ENCODE results near the gene B4GALNT1.
"Not testable (repeated sequence)": the region's sequence is repeated elsewhere in the genome, so short reads cannot be mapped to it uniquely, and the experiment has no call there.

B4GALNT1 gene

GRCh38 chr12:57609101-57609780, 23.8 kb downstream of the B4GALNT1 start:
- DNase-seq (ENCODE audit: low spot score): no peak

- no peak for DNase-seq (ENCODE audit: low spot score)
Observed at GRCh38 chr12:57607958-57608663, 24.9 kb downstream of the B4GALNT1 start.

GRCh38 chr12:57606821-57607220, 26.2 kb downstream of the B4GALNT1 start:
- DNase-seq (ENCODE audit: low spot score): no peak

GRCh38 chr12:57606399-57606798, 26.6 kb downstream of the B4GALNT1 start:
- no peak for DNase-seq (ENCODE audit: low spot score)

- no peak for DNase-seq (ENCODE audit: low spot score)
Observed at GRCh38 chr12:57605811-57606311, 27.1 kb downstream of the B4GALNT1 start.

- peak; percentile 67 for DNase-seq (ENCODE audit: low spot score)
Observed at GRCh38 chr12:57604992-57605810, 27.8 kb downstream of the B4GALNT1 start.

- peak; percentile 73 for DNase-seq (ENCODE audit: low spot score)
Observed at GRCh38 chr12:57604454-57604991, 28.5 kb downstream of the B4GALNT1 start, which contains the start of gene DTX3. DTX3 (plus strand) TSS chr12:57604824; CDS start chr12:57606518, 1,694 bp downstream.

- peak; percentile 54 for DNase-seq (ENCODE audit: low spot score)
Observed at GRCh38 chr12:57603815-57604453, 29.1 kb downstream of the B4GALNT1 start.

- DNase-seq (ENCODE audit: low spot score): no peak
Observed at GRCh38 chr12:57603324-57603723, 29.7 kb downstream of the B4GALNT1 start.

- DNase-seq (ENCODE audit: low spot score): no peak
Observed at GRCh38 chr12:57602544-57602943, 30.5 kb downstream of the B4GALNT1 start.

GRCh38 chr12:57600395-57600794, 32.6 kb downstream of the B4GALNT1 start:
- DNase-seq (ENCODE audit: low spot score): no peak

- no peak for DNase-seq (ENCODE audit: low spot score)
Observed at GRCh38 chr12:57593187-57593586, 39.8 kb downstream of the B4GALNT1 start.

- DNase-seq (ENCODE audit: low spot score): no peak
Observed at GRCh38 chr12:57592551-57593165, 40.3 kb downstream of the B4GALNT1 start.

GRCh38 chr12:57591782-57592325, 41.1 kb downstream of the B4GALNT1 start:
- DNase-seq (ENCODE audit: low spot score): no peak

GRCh38 chr12:57590864-57591781, 41.9 kb downstream of the B4GALNT1 start, which contains the start of gene PIP4K2C:
PIP4K2C (plus strand) TSS chr12:57591192; CDS start chr12:57591290, 98 bp downstream.
- peak; percentile 87 for DNase-seq (ENCODE audit: low spot score)

- DNase-seq (ENCODE audit: low spot score): no peak
Observed at GRCh38 chr12:57590479-57590863, 42.5 kb downstream of the B4GALNT1 start.

- DNase-seq (ENCODE audit: low spot score): not testable (repeated sequence)
Observed at GRCh38 chr12:57588951-57589610, 43.9 kb downstream of the B4GALNT1 start.

GRCh38 chr12:57586832-57587429, 46.1 kb downstream of the B4GALNT1 start:
- DNase-seq (ENCODE audit: low spot score): no peak

- no peak for DNase-seq (ENCODE audit: low spot score)
Observed at GRCh38 chr12:57586128-57586527, 46.9 kb downstream of the B4GALNT1 start.
